Ectodermal cell (in vitro differentiated cells): ENCODE results near the gene CCDC68.

ENCODE experiments used
- H3K27ac ChIP-seq: 2 replicates; pipeline ENCODE4 v1.7.0; 2013; ENCODE audit warnings: mild to moderate bottlenecking, low read depth, low read length; ENCODE audit not compliant: insufficient read depth, poor library complexity, severe bottlenecking
- H3K27me3 ChIP-seq: 2 replicates; pipeline ENCODE4 v1.7.0; 2013; ENCODE audit warnings: mild to moderate bottlenecking, low read length; ENCODE audit not compliant: insufficient read depth, control insufficient read depth, poor library complexity, severe bottlenecking
- H3K36me3 ChIP-seq: one replicate; pipeline ENCODE4 v1.7.0; 2013; ENCODE audit warnings: low read length; ENCODE audit not compliant: control insufficient read depth, insufficient read depth
- H3K4me1 ChIP-seq: one replicate; pipeline ENCODE4 v1.7.0; 2013; ENCODE audit warnings: low read length; ENCODE audit not compliant: control insufficient read depth, insufficient read depth
- H3K4me3 ChIP-seq: 2 replicates; pipeline ENCODE4 v1.7.0; 2013; ENCODE audit warnings: low read depth, low read length, control low read depth; ENCODE audit not compliant: insufficient read depth
- H3K9me3 ChIP-seq: 2 replicates; pipeline ENCODE4 v1.7.0; 2013; ENCODE audit warnings: mild to moderate bottlenecking, low read length, moderate library complexity; ENCODE audit not compliant: control insufficient read depth
- WGBS, 2 experiments: methylation state at CpG; one replicate each; pipeline ENCODE4 v1.1.7; 2013; ENCODE audit warnings: missing lambda C conversion rate in 2 of 2; 5-methylcytosine and 5-hydroxymethylcytosine counted together

The CCDC68 gene

DNA sequence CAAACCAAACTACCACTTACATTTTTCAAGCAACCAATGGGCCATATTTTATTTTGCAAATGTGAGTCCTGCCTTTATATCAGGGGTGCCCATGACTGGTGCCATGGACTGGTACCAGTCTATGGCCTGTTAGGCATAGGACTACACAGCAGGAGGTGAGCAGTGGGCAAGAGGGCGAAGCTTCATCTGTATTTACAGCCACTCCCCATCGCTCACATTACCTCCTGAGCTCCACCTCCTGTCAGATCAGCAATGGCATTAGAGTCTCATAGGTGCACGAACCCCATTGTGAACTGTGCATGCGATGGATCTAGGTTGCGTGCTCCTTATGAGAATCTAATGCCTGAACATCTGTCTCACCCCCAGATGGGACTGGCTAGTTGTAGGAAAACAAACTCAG, 53.6 kb downstream of the CCDC68 start:
- Histone ChIP-seq H3K9me3 (no peaks in the 10 kb centered on the region), H3K4me3 (no peak overlapping the region), H3K36me3 (no peaks in the 10 kb centered on the region), H3K27me3 (no peaks in the 10 kb centered on the region), H3K27ac (no peak overlapping the region), H3K4me1 (no peaks in the 10 kb centered on the region)
- 72 to 73% methylated on average over 5 of the region's 5 CpGs for WGBS, 2 experiments

DNA sequence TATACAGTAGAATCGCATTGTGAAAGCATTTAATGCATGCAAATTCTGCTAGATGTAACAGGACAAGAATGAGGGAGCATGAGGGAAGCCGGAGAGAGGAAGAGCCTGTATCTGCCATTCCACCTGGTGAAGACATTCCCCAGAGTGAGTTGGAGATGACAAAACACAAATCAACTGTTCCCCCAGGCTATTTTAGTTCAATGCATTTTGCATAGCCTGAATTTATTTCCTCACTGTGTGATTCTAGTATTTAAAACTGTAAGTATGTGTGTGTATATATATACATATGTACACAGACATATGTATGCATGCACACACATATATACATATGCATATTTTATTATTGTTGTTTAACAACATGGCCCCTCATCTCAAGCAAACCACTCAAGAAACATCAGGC, 54.7 kb downstream of the CCDC68 start:
- 84 to 100% methylated on average over 2 of the region's 2 CpGs for WGBS, 2 experiments
- Histone ChIP-seq H3K27me3 (no peaks in the 10 kb centered on the region), H3K27ac (no peak overlapping the region), H3K9me3 (no peaks in the 10 kb centered on the region), H3K4me1 (no peaks in the 10 kb centered on the region), H3K36me3 (no peaks in the 10 kb centered on the region), H3K4me3 (no peak overlapping the region)

DNA sequence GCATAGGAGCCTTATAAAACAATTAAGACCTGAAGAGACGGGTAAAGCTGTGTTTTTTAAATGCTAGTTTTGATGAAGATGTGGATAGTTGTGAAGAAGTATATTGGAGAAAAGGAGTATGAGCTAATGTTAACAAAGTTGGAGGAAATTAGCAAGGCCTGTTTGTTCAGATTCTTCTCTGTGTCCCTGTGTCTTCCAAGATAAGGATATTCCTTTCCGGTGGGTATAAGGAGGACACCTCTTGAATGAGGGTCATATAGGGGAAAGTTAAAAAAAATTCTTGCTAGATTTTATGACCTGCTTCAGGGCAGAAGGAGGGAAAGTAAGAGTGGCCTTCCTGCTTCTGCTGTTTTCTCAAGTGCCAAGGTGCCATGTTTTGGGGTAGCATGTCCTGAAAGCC, 59.0 kb downstream of the CCDC68 start:
- Histone ChIP-seq H3K4me3 (no peak overlapping the region), H3K27me3 (no peaks in the 10 kb centered on the region), H3K27ac (no peak overlapping the region), H3K4me1 (no peaks in the 10 kb centered on the region), H3K36me3 (no peaks in the 10 kb centered on the region), H3K9me3 (no peaks in the 10 kb centered on the region)
- WGBS, 2 experiments = 89 to 95% methylated on average over 2 of the region's 2 CpGs

DNA sequence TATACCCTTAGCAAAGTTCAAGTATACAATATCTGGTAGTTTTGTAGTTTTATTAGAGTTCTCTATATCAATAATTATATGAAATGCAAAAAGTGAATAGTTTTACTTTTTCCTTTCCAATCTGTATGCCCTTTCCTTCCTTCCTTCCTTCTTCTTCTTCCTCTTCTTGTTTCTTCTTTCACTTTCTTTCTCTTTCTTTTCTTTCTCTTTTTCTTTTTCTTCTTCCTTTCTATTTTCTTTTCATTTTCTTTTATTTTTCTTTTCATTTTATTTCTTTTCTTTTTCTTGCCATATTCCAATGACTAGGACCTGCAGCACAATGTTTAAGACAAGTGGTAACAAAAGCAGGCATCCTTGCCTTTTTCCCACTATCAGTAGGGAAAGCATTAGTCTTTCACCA, 59.8 kb downstream of the CCDC68 start:
- Histone ChIP-seq H3K9me3 (no peaks in the 10 kb centered on the region), H3K36me3 (no peaks in the 10 kb centered on the region), H3K27ac (no peak overlapping the region), H3K27me3 (no peaks in the 10 kb centered on the region), H3K4me3 (no peak overlapping the region), H3K4me1 (no peaks in the 10 kb centered on the region)

DNA sequence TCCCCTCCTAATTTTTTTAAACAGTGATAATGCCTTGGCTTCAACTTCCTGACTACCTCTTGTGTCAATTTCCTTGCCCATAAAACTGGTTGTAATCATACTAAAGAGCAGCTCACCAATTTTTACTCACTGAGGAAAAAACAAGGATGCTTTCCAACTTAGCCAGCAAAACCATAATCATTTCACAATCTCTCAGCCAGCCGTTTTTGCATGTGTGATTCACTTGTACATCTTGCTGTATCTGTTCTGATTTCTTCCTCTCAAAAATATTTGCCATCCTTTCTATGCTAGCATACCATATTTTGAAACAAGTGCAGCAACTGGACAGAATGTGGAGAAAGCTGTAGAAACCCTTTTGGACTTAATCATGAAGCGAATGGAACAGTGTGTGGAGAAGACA, 70.3 kb downstream of the CCDC68 start:
- Histone ChIP-seq H3K36me3 (no peaks in the 10 kb centered on the region), H3K4me3 (no peak overlapping the region), H3K27me3 (no peaks in the 10 kb centered on the region), H3K4me1 (no peaks in the 10 kb centered on the region), H3K27ac (no peak overlapping the region), H3K9me3 (no peaks in the 10 kb centered on the region)
- 87 to 90% methylated on average over 2 of the region's 2 CpGs for WGBS, 2 experiments

DNA sequence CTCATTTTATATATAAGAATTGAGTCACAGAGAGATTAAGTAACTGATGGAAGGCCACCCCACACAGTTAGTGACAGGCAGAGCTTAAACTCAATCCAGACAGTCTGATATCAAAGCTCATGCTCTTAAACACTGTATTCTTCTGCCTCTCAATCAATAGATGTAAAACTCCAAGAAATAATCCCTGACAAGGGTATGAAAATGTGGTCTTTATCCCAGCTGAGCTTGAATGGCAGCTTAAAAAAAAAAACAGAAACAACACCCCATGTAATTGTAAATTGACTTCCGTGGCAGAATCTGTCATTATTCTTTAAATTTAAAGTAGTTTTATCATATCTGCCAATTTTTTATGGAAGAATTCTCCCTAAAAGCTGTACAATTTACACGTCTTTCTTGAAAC, 70.9 kb downstream of the CCDC68 start:
- WGBS, 2 experiments = 90% methylated on average over 2 of the region's 2 CpGs; no CpG with 5 or more reads in 1 of the 2 experiments
- no peaks in the 10 kb centered on the region for H3K4me1 ChIP-seq
- H3K36me3 ChIP-seq = no peaks in the 10 kb centered on the region
- H3K9me3 ChIP-seq = no peaks in the 10 kb centered on the region
- H3K27ac ChIP-seq = no peak overlapping the region
- H3K27me3 ChIP-seq = no peaks in the 10 kb centered on the region
- H3K4me3 ChIP-seq = no peak overlapping the region

DNA sequence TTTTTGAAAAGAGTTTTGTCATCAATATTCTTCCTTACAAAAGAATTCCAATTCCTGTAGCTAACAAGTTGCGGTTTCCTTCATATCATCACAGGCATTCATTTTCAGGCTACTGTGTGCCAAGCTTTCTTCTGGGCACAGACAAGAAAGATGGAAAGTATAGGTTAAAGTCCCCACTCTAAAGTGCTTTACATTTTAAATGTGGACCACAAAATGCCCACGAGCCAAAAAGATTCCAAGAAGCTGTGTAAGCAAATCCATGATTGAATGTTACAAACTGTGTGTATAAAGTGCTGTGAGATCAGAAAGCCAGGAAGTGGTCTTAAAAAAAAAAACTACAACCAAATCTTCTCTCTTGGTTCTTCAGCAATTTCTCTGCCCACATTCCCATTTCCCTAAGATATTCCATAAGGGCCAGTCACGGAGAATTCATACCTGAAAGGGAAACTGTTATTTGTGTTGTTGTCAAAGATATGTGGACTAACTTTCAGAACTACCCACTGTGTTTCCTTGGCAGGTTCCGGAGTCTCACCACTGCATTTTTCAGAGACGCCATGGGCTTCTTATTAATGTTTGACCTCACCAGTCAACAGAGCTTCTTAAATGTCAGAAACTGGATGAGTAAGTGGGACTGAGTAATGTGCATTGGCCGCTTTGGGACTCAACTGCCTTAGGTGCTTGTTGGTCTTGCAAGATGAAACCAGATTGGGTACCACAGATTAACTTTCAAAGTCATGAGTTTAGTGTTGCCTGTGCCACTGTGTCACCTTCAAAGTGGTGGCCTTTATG, 75.3 kb downstream of the CCDC68 start:
- Histone ChIP-seq H3K4me1 (peaks cover 7% of the 10 kb centered on the region), H3K4me3 (no peak overlapping the region), H3K27ac (no peak overlapping the region), H3K27me3 (no peaks in the 10 kb centered on the region), H3K36me3 (no peaks in the 10 kb centered on the region), H3K9me3 (no peaks in the 10 kb centered on the region)
- 94 to 95% methylated on average over 5 to 6 of the region's 6 CpGs for whole genome bisulfite sequencing, 2 experiments

DNA sequence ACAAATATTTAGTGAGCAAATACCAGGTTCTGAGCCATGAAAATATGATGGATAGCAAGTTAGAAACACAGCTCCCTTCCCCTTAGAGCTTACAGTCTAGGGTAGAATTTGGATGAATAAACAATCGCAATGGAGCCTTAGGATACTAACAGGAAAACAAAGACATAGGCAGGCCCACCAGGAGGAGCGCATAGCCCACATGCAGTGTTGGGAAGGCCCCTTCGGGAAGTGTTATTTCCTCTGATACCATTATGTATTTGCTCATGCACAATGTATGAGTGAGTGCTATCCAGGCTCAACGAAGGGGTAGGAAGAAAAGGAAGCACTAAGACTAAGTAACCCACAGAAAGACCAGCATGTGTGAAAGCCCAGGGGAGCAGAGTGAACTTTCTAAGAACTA, 76.9 kb downstream of the CCDC68 start:
- Histone ChIP-seq H3K4me1 (peaks cover 7% of the 10 kb centered on the region), H3K4me3 (no peak overlapping the region), H3K9me3 (no peaks in the 10 kb centered on the region), H3K27me3 (no peaks in the 10 kb centered on the region), H3K36me3 (no peaks in the 10 kb centered on the region), H3K27ac (no peak overlapping the region)
- 57 to 74% methylated on average over 4 of the region's 4 CpGs for WGBS, 2 experiments

DNA sequence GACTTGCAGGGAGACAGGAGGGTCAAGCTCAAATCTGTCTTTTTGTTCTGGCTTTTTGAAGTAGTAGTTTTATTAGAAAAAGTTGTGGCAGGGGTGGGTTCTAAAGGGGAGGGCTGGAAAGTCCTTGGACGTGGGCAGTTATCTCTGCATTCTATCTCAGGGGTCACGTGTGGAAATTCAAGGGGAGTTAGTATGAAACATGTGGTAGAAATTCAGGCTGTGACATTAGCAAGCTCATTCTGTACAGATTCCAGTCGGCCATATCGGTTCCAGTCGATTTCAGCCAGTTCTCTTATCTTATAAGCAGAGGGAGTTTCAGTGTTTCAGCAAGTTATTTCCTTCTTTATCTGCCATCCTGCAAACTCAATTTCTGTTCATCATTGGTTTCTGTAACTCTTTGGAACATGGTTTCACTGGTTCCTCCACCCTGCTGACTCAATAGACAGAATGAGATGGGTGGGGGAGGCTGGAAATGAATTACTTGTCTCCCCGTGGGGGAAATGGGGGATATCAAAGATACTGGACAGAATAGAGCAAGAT, 78.0 kb downstream of the CCDC68 start:
- 93 to 97% methylated on average over 6 of the region's 6 CpGs for WGBS, 2 experiments
- H3K36me3 ChIP-seq = no peaks in the 10 kb centered on the region
- no peaks in the 10 kb centered on the region for H3K27me3 ChIP-seq
- H3K27ac ChIP-seq = no peak overlapping the region
- peaks cover 7% of the 10 kb centered on the region for H3K4me1 ChIP-seq
- H3K4me3 ChIP-seq = no peak overlapping the region
- no peaks in the 10 kb centered on the region for H3K9me3 ChIP-seq

DNA sequence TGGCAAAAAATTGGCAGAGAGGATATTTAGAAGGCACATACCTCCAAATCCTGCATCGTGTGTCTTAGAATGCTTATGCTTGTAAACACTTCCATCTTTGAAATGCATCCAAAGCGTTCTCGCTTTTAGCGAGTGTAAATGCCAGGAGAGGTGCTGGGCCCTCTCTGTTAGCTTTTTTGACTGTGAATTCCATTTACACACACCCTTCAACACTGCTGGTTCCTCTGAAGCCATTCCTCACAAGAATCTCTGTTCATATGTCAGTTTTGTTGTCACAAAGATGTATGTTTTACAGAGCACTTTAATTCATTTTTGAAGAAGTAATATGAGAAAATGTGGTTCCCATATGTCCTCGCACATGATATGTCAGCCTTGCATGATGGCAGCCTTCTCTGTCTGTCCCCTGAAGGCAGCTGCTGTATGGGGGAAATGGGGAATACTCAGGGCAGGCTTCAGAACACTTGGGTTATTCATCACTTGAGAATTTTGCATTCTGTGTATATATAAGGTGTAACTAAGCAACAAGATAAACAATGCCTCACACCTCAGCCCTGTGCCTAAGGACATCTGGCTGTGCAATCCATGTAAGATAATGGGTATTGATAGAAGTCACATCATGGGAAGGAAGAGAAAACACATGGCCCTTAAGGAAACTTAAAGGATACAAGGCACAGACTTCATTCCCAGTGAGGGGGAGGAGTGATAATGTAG, 78.7 kb downstream of the CCDC68 start:
- Histone ChIP-seq H3K27ac (no peak overlapping the region), H3K27me3 (no peaks in the 10 kb centered on the region), H3K36me3 (no peaks in the 10 kb centered on the region), H3K9me3 (no peaks in the 10 kb centered on the region), H3K4me1 (peaks cover 7% of the 10 kb centered on the region), H3K4me3 (no peak overlapping the region)
- WGBS, 2 experiments = 85 to 87% methylated on average over 5 of the region's 5 CpGs
